Keratinocyte (primary cell): Measurements from ENCODE around the gene P2RX2. TPM values are rescaled to one million over a fixed set of nuclear protein-coding genes. Genes with fewer than 3 reads are reported as not detected.

Source experiments
- DNase-seq: peaks from one replicate; pipeline ENCODE4 v3.0.0-alpha.2; 2011; ENCODE audit warnings: low read depth, missing footprints, low spot score
- FAIRE-seq: peaks from 2 replicates; lab custom pipeline; 2011; peaks lifted over from hg19 to GRCh38; lab: Jason Lieb, UNC
- H2AFZ ChIP-seq: 2 replicates; pipeline ENCODE4 v1.6.0; 2012; ENCODE audit warnings: low read length, control low read depth, inconsistent platforms; ENCODE audit not compliant: control insufficient read depth
- H3K27ac ChIP-seq: 2 replicates; pipeline ENCODE4 v1.5.1; 2011; ENCODE audit warnings: low read length; ENCODE audit not compliant: control insufficient read depth, insufficient read depth
- H3K27me3 ChIP-seq: 3 replicates; pipeline ENCODE4 v1.6.0; 2011; ENCODE audit warnings: low read length; ENCODE audit not compliant: control insufficient read depth, insufficient read depth; ENCODE audit errors: extremely low read depth
- H3K36me3 ChIP-seq, 2 experiments: 2 replicates in 1 of 2; 3 replicates in 1 of 2; pipeline ENCODE4 v1.5.1; 2011; ENCODE audit warnings: low read length in 2 of 2, mild to moderate bottlenecking in 1 of 2; ENCODE audit not compliant: control insufficient read depth in 2 of 2, insufficient read depth in 2 of 2; ENCODE audit errors: extremely low read depth in 1 of 2
- H3K4me1 ChIP-seq: 3 replicates; pipeline ENCODE4 v1.5.1; 2011; ENCODE audit warnings: low read length; ENCODE audit not compliant: control insufficient read depth, insufficient read depth; ENCODE audit errors: extremely low read depth
- H3K4me2 ChIP-seq: 3 replicates; pipeline ENCODE4 v1.6.0; 2011; ENCODE audit warnings: low read depth, low read length; ENCODE audit not compliant: control insufficient read depth, insufficient read depth; ENCODE audit errors: extremely low read depth
- H3K4me3 ChIP-seq, 3 experiments: fragments of 200-600 bp in 1 of 3; sonication (generic) in 1 of 3; 2 replicates in 2 of 3; 3 replicates in 1 of 3; pipeline ENCODE4 v1.5.1; 2011 to 2016; ENCODE audit warnings: low read length in 3 of 3, mild to moderate bottlenecking in 3 of 3, control low read depth in 2 of 3, inconsistent platforms in 1 of 3, low read depth in 1 of 3, mixed read lengths in 1 of 3, mixed run types in 1 of 3, moderate library complexity in 1 of 3; ENCODE audit not compliant: control insufficient read depth in 2 of 3, insufficient read depth in 2 of 3; ENCODE audit errors: extremely low read depth in 1 of 3
- H3K79me2 ChIP-seq: 2 replicates; pipeline ENCODE4 v1.6.0; 2012; ENCODE audit warnings: low read length; ENCODE audit not compliant: control insufficient read depth, insufficient read depth
- H3K9ac ChIP-seq: 3 replicates; pipeline ENCODE4 v1.6.0; 2011; ENCODE audit warnings: low read length; ENCODE audit not compliant: control insufficient read depth, insufficient read depth; ENCODE audit errors: extremely low read depth
- H3K9me1 ChIP-seq: 3 replicates; pipeline ENCODE4 v1.6.0; 2011; ENCODE audit warnings: low read length; ENCODE audit not compliant: control insufficient read depth, insufficient read depth; ENCODE audit errors: extremely low read depth
- H3K9me3 ChIP-seq: 2 replicates; pipeline ENCODE4 v1.5.1; 2012; ENCODE audit warnings: low read depth, low read length; ENCODE audit not compliant: control insufficient read depth
- H4K20me1 ChIP-seq: 3 replicates; pipeline ENCODE4 v1.6.0; 2011; ENCODE audit warnings: low read length; ENCODE audit not compliant: control insufficient read depth, insufficient read depth; ENCODE audit errors: extremely low read depth
- EZH2 ChIP-seq: IDR thresholded peaks from one replicate; pipeline ENCODE4 v1.6.1; 2012; ENCODE audit warnings: inconsistent platforms, mild to moderate bottlenecking, low read length, moderate library complexity
- dilution Hi-C: fragments of 300-500 bp; cut with MboI; formaldehyde crosslinking; loops from one replicate; pipeline ENCODE4 v1.7.0; 2020; ENCODE audit warnings: low sequenced_read_pairs; ENCODE audit not compliant: extremely low pct_ligation_motif_present
- polyA plus RNA-seq, 5 experiments: library from polyadenylated mRNA; depleted of rRNA in 3 of 5; stranded (reverse) in 3 of 5; stranded (forward) in 1 of 5; unstranded in 1 of 5; fragments of >200 nt; gene quantifications; 1 replicate in 1 of 5; 2 replicates in 3 of 5; 3 replicates in 1 of 5; pipeline versions ENCODE4 v1.2.1 to v1.2.3, GENCODE V29; 2011 to 2012; ENCODE audit warnings: missing spikeins in 2 of 5, low read depth in 1 of 5, low replicate concordance in 1 of 5
- TF ChIP-seq, protein P1 (sequence below), 3 experiments: IDR thresholded peaks in 1 of 3; conservative IDR thresholded peaks in 1 of 3; optimal IDR thresholded peaks in 1 of 3; 2 replicates in 2 of 3; 3 replicates in 1 of 3; pipeline versions ENCODE3 to v1.5.1; 2011; ENCODE audit warnings: low read length in 3 of 3, mild to moderate bottlenecking in 3 of 3, moderate library complexity in 2 of 3, control low read depth in 1 of 3, inconsistent platforms in 1 of 3; ENCODE audit not compliant: insufficient read depth in 2 of 3; ENCODE audit errors: extremely low read depth in 1 of 3

The P2RX2 gene
- polyA plus RNA-seq, 1 donor (not counting 4 experiments of a cell fraction or from before 2014, with no cell fraction given), result not detected

DNA sequence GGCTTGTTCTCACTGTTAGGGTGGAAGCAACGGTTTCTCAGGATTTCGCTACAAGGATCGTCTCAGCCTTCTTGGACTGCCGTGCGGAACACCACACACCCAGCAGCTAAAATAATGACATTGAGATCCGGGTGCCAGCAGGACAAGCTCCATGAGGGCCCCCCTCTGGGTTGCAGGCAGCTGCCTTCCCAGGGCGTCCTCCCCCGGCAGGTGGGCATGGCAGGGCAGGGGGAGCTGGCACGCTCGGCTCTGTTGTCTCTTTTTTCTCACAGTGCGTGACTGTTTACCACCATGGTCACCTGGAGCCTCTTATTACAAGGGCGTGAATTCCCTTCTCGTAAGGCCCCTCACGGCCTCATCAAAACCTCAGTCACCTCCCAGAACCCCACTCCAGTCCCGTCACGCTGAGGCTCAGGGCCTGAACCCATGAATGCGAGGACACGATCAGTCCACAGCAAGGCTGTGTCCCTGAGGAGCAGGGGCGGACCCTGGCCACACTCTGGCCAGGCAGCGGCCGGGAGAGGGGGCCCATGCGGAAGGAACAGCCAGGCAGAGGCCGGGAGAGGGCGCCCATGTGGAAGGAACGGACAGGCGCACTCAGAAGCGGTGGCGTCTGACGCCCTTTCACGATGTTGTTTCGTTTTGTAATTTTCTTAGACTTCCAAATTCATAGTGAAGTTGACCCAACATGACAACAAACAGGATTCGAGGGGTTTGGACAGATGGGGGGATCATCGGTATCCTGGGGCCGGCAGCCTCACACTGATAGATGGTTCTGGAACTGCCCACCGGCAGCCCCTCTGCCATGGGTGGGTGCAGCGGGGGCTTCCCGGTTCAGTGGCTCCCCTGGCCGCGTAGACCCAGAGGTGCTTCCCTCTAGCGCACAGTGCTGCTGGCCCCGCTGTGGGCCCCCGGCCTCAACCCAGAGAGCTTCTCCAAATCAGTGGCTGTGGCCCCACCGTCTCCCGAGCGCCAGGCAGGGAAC lies 18.2 kb upstream of the P2RX2 start:
- Histone ChIP-seq H3K79me2 (no peaks in the 10 kb centered on the region), H3K4me3 (peak overlapping the region; percentile 24 to 27 (median 26)), H2AFZ (peak overlapping the region; percentile 1), H3K27me3 (peaks cover 65% of the 10 kb centered on the region), H3K4me2 (peak overlapping the region; percentile 46), H3K9me3 (no peaks in the 10 kb centered on the region), H3K27ac (no peak overlapping the region), H3K36me3 (no peaks in the 10 kb centered on the region), H3K9ac (peak overlapping the region; percentile 11), H3K4me1 (peaks cover 7% of the 10 kb centered on the region), H4K20me1 (no peaks in the 10 kb centered on the region), H3K9me1 (no peaks in the 10 kb centered on the region)
- no peak for FAIRE-seq
- TF ChIP-seq EZH2, result no peak
- TF ChIP-seq, protein P1, sequence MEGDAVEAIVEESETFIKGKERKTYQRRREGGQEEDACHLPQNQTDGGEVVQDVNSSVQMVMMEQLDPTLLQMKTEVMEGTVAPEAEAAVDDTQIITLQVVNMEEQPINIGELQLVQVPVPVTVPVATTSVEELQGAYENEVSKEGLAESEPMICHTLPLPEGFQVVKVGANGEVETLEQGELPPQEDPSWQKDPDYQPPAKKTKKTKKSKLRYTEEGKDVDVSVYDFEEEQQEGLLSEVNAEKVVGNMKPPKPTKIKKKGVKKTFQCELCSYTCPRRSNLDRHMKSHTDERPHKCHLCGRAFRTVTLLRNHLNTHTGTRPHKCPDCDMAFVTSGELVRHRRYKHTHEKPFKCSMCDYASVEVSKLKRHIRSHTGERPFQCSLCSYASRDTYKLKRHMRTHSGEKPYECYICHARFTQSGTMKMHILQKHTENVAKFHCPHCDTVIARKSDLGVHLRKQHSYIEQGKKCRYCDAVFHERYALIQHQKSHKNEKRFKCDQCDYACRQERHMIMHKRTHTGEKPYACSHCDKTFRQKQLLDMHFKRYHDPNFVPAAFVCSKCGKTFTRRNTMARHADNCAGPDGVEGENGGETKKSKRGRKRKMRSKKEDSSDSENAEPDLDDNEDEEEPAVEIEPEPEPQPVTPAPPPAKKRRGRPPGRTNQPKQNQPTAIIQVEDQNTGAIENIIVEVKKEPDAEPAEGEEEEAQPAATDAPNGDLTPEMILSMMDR (optimal IDR thresholded peaks at IDR 0.05 in 1 of 3, IDR thresholded peaks at IDR 0.05 in 1 of 3, conservative IDR thresholded peaks at IDR 0.05 in 1 of 3; ENCODE audit: extremely low read depth in 1 of 3, insufficient read depth in 2 of 3, low read length in 3 of 3), result peak; percentile 52 to 77 (median 72)
- dilution Hi-C loops, result no loop called here
- no peak for DNase-seq

DNA sequence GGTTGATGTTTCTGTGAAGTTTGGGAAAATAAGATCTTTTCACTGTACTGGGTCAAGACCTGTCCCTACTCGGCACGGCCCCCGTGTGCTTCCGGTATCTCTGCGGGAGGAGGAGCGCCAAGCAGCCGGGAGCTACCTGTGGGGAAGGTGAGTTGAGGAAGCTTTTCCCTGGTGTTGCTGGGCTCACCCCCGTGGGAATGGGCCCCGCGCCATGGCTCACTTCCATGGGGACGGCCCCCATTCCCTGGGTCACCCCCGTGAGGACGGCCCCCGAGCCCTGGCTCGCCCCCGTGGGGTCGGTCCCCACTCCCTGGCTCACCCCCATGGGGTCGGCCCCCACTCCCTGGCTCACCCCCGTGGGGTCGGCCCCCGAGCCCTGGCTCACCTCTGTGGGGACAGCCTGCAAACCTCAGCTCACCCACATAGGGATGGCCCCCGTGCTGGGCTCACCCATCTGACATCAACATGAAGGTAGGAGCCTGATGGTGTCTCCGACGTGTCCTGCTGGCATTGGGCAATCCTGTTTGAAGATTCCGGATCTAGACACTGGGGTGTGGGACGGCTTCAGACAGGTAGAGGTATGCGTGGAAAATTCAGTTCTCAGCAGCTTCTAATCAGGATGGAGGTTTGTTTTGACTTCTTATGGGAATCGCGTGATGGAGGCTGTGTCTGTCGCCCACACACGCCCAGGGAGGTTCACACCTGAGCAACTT lies 17.2 kb upstream of the P2RX2 start:
- DNase-seq, result no peak
- Histone ChIP-seq H3K79me2 (no peaks in the 10 kb centered on the region), H4K20me1 (no peaks in the 10 kb centered on the region), H2AFZ (peak overlapping the region; percentile 1), H3K4me3 (peak overlapping the region in 2 of 3 experiments; percentile 24 to 27), H3K4me2 (peak overlapping the region; percentile 46), H3K4me1 (peaks cover 5% of the 10 kb centered on the region), H3K27ac (no peak overlapping the region), H3K9me1 (no peaks in the 10 kb centered on the region), H3K9ac (peak overlapping the region; percentile 11), H3K9me3 (no peaks in the 10 kb centered on the region), H3K36me3 (no peaks in the 10 kb centered on the region), H3K27me3 (peaks cover 64% of the 10 kb centered on the region)
- no peak for FAIRE-seq
- dilution Hi-C loops, result no loop called here
- TF ChIP-seq, protein P1 (optimal IDR thresholded peaks at IDR 0.05 in 1 of 3, IDR thresholded peaks at IDR 0.05 in 1 of 3, conservative IDR thresholded peaks at IDR 0.05 in 1 of 3; ENCODE audit: extremely low read depth in 1 of 3, insufficient read depth in 2 of 3, low read length in 3 of 3), result no peak
- TF ChIP-seq EZH2, result no peak
